Activated naive CD8-positive, alpha-beta T cell treated with anti-CD3 and anti-CD28 coated beads, Interleukin-2, amount 50 U/mL, for 16 hours (primary cell): Measurements from ENCODE around the gene ELMO1.
"Not testable (repeated sequence)": the region's sequence is repeated elsewhere in the genome, so short reads cannot be mapped to it uniquely, and the experiment has no call there.

Experiments
- DNase-seq: peaks from one replicate; pipeline ENCODE4 v3.0.0-alpha.2; 2020; ENCODE audit warnings: low read depth, low spot score

Gene ELMO1

GRCh38 chr7:36985316-36985715 lies 463.3 kb downstream of the ELMO1 start:
- no peak for DNase-seq

- no peak for DNase-seq
These were observed 463.9 kb downstream of the ELMO1 start for GRCh38 chr7:36984710-36985312.

- DNase-seq, result no peak
These were observed 464.6 kb downstream of the ELMO1 start for GRCh38 chr7:36984041-36984521.

GRCh38 chr7:36982766-36983165 lies 465.9 kb downstream of the ELMO1 start:
- no peak for DNase-seq

GRCh38 chr7:36979810-36980248 lies 468.8 kb downstream of the ELMO1 start:
- DNase-seq, result no peak

GRCh38 chr7:36978461-36978860 lies 470.2 kb downstream of the ELMO1 start:
- DNase-seq, result no peak

- no peak for DNase-seq
These were observed 470.8 kb downstream of the ELMO1 start for GRCh38 chr7:36977878-36978277.

- not testable (repeated sequence) for DNase-seq
These were observed 475.1 kb downstream of the ELMO1 start for GRCh38 chr7:36973534-36973933.

GRCh38 chr7:36972140-36972518 lies 476.5 kb downstream of the ELMO1 start:
- no peak for DNase-seq

GRCh38 chr7:36971515-36972139 lies 477.0 kb downstream of the ELMO1 start:
- DNase-seq, result no peak

GRCh38 chr7:36970551-36971514 lies 477.8 kb downstream of the ELMO1 start:
- no peak for DNase-seq

- no peak for DNase-seq
These were observed 479.3 kb downstream of the ELMO1 start for GRCh38 chr7:36969376-36969775.

- no peak for DNase-seq
These were observed 481.3 kb downstream of the ELMO1 start for GRCh38 chr7:36967387-36967786.

- no peak for DNase-seq
These were observed 482.0 kb downstream of the ELMO1 start for GRCh38 chr7:36966636-36967035.

- DNase-seq, result no peak
These were observed 482.6 kb downstream of the ELMO1 start for GRCh38 chr7:36966039-36966438.

- no peak for DNase-seq
These were observed 483.0 kb downstream of the ELMO1 start for GRCh38 chr7:36965625-36966024.

GRCh38 chr7:36964297-36964696 lies 484.4 kb downstream of the ELMO1 start:
- DNase-seq, result no peak

- DNase-seq, result no peak
These were observed 486.3 kb downstream of the ELMO1 start for GRCh38 chr7:36962367-36962766.

GRCh38 chr7:36961693-36962092 lies 487.0 kb downstream of the ELMO1 start:
- no peak for DNase-seq

- DNase-seq, result no peak
These were observed 487.6 kb downstream of the ELMO1 start for GRCh38 chr7:36961097-36961496.

GRCh38 chr7:36960105-36960504 lies 488.6 kb downstream of the ELMO1 start:
- DNase-seq, result no peak

GRCh38 chr7:36958111-36958733 lies 490.4 kb downstream of the ELMO1 start:
- DNase-seq, result no peak
